HUES64 (cell line): ENCODE results near the gene HOXD10.

Experiments used
- H3K27ac ChIP-seq: 2 replicates; pipeline ENCODE4 v1.7.0; 2013; ENCODE audit warnings: low read depth, low read length, inconsistent platforms
- H3K27me3 ChIP-seq: 2 replicates; pipeline ENCODE4 v1.6.1; 2013; ENCODE audit warnings: mild to moderate bottlenecking, low read length; ENCODE audit not compliant: insufficient read depth
- H3K36me3 ChIP-seq: 2 replicates; pipeline ENCODE4 v1.6.1; 2013; ENCODE audit warnings: mild to moderate bottlenecking, low read length; ENCODE audit not compliant: insufficient read depth
- H3K4me1 ChIP-seq: 2 replicates; pipeline ENCODE4 v1.6.1; 2013; ENCODE audit warnings: mild to moderate bottlenecking, low read length, moderate library complexity; ENCODE audit not compliant: insufficient read depth
- H3K4me3 ChIP-seq: 2 replicates; pipeline ENCODE4 v1.5.1; 2013; ENCODE audit warnings: mild to moderate bottlenecking, low read length, moderate library complexity
- H3K9ac ChIP-seq: 2 replicates; pipeline ENCODE4 v1.6.1; 2013; ENCODE audit warnings: mild to moderate bottlenecking, low read depth, low read length
- H3K9me3 ChIP-seq: 2 replicates; pipeline ENCODE4 v1.6.1; 2013; ENCODE audit warnings: low read depth, low read length; ENCODE audit not compliant: insufficient read depth
- WGBS: fragments of 150-250, 120-280 bp; methylation state at CpG from one replicate; pipeline ENCODE4 v1.1.7; 2013; ENCODE audit warnings: missing lambda C conversion rate; 5-methylcytosine and 5-hydroxymethylcytosine counted together

HOXD10 gene

DNA sequence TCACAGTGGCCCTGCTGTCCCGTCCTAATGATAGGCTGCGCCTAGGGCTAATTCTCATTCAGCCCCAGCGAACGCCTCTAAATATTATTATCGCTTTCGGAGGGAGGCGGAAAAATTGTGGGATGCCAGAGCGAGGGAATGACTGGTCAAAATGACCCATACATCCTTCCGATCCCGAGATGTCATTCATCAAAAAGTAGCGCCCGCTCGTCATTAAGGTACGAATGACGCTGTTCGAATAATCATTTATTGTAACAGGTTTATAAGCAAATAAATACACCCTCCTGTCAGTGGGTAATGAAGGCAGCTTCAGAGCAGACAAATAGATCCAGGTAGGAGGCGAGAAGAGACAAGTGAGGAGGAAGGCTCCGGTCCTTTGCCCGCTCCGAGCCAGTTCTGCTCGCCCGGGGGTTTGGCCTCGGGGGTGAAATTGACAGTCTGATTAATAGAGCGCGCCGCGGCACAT is 32.7 kb upstream of the HOXD10 start, which contains the start of gene EVX2:
EVX2 (minus strand) TSS at position 167 of the 466 bp plus-strand sequence. CDS start 186 bp downstream, outside the sequence.
- H3K9ac ChIP-seq = no peak within 1 kb of the TSS
- 5% methylated on average over 25 of the region's 27 CpGs for WGBS
- H3K4me3 ChIP-seq = 0 out of 2 replicates have a peak within 1 kb of the TSS, but pooled peaks have one; percentile 10
- H3K4me1 ChIP-seq = peaks cover 5% of the 10 kb centered on the region; the same call in 1 of the 2 replicates
- no peaks in the 10 kb centered on the region for H3K9me3 ChIP-seq
- H3K27me3 ChIP-seq = peaks cover 99% of the 10 kb centered on the region
- H3K36me3 ChIP-seq = no peaks in the 10 kb centered on the region
- H3K27ac ChIP-seq = no peak within 1 kb of the TSS

DNA sequence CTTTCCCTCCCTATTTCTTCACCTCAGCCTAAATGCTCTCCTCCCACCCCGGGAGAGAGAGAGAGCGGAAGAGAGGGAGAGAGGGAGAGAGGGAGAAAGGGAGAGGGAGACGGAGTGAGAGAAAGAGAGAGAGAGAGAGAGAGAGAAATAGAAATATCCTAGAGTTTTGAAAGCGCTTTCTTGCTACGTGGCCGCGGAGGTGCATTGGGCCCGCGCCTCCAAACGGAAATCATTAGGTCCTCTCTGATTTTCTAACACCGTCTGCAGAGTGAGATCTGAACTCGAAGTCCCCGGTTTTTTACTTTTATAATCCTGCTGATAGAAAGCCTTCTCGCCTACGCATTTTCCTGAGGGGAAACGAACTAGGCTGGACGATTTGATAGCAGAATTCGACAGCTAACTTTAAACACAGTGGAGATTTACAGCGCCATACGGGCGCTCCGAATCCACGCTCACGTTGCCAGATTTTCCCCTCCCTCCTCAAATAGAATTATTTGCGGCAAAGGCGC is 31.9 kb upstream of the HOXD10 start:
- Histone ChIP-seq H3K9me3 (no peaks in the 10 kb centered on the region), H3K4me1 (peaks cover 6% of the 10 kb centered on the region; the same call in 1 of the 2 replicates), H3K4me3 (no peak overlapping the region), H3K9ac (no peak overlapping the region), H3K27ac (no peak overlapping the region), H3K36me3 (no peaks in the 10 kb centered on the region), H3K27me3 (peaks cover 99% of the 10 kb centered on the region)
- 2% methylated on average over 26 of the region's 26 CpGs for WGBS

DNA sequence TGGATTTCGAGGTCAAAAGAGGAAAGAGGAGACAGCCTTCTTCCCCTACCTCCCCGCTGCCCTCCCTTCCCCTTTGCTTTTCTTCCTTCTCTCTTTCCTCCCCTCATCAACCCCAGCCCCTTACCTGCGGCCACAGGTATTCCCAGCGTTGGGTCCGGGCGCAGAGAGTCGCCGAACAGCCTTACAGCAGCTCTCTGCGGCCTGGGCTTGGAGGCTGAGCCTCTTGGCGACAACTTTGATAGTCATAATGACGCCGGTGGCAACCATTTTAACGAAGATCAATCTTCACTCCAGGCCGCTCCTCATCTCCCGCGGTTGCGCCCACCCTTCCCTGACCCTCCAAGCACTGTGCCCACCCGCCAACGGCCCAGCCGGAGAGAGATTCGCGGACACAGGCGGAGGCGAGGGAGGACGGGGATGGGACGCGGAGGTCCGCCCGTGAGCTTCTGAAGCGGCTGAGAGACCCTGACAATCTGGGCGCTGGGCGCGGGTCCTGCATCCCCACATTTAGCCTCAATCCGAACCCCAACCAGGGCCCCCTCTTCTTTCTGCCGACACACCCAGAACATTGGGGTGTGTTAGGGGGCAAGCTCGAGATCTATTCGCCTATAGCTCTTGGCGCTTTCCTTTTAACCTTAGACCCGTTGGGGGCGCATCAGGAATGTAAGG is 31.3 kb upstream of the HOXD10 start:
- H3K9me3 ChIP-seq = no peaks in the 10 kb centered on the region
- peak overlapping the region; percentile 25; the same call in 1 of the 2 replicates for H3K4me3 ChIP-seq
- peaks cover 6% of the 10 kb centered on the region; the same call in 1 of the 2 replicates for H3K4me1 ChIP-seq
- peaks cover 100% of the 10 kb centered on the region for H3K27me3 ChIP-seq
- H3K36me3 ChIP-seq = no peaks in the 10 kb centered on the region
- no peak overlapping the region for H3K27ac ChIP-seq
- H3K9ac ChIP-seq = no peak overlapping the region
- WGBS = 2% methylated on average over 39 of the region's 40 CpGs

DNA sequence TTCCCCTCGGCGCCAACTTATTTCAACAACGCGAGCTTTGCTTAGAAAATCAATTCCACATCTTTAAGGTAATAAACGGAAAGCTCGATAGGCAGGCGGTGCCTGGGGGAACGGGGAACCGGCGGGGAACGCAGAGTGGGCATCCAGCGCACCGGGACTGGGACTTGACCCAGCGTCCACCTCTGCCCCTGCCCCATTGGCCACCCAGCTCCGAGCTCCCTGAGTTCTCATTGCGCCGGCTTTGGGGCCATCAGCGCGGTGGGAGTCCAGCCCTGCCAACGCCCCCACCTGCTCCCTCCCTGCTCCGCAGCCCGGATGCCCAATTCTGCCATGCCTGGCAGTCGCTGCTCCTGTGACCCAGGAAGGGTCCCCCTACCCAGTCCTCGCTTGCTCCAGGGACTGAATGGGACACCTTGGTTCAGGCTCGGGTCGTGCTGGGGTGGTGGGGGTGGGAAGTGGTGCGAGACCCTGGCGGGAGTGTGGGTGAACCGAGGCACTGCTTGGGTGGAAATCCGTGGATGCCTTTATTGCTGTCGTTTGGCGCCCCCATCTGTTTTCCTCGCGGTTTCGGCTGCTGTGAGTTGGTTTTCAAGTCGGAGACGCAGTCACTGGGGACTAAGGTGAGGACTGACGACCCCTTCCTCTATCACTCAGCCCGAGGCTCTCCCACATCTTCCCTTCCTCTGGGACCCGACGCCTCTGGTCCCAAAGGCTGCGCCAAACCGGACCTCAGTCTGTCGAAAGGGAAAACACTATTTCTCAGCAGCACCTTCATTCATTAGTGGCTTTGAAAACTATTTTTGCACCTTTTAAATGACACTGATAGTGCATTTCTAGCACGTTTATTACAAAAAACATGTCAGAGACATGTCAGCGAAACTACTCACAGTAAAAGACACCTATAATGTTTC is 30.5 kb upstream of the HOXD10 start:
- H3K9me3 ChIP-seq = no peaks in the 10 kb centered on the region
- H3K27ac ChIP-seq = no peak overlapping the region
- WGBS = 3% methylated on average over 46 of the region's 46 CpGs
- no peak overlapping the region for H3K9ac ChIP-seq
- H3K36me3 ChIP-seq = no peaks in the 10 kb centered on the region
- peaks cover 100% of the 10 kb centered on the region for H3K27me3 ChIP-seq
- peaks cover 6% of the 10 kb centered on the region; the same call in 1 of the 2 replicates for H3K4me1 ChIP-seq
- peak overlapping the region; percentile 25; the same call in 1 of the 2 replicates for H3K4me3 ChIP-seq

DNA sequence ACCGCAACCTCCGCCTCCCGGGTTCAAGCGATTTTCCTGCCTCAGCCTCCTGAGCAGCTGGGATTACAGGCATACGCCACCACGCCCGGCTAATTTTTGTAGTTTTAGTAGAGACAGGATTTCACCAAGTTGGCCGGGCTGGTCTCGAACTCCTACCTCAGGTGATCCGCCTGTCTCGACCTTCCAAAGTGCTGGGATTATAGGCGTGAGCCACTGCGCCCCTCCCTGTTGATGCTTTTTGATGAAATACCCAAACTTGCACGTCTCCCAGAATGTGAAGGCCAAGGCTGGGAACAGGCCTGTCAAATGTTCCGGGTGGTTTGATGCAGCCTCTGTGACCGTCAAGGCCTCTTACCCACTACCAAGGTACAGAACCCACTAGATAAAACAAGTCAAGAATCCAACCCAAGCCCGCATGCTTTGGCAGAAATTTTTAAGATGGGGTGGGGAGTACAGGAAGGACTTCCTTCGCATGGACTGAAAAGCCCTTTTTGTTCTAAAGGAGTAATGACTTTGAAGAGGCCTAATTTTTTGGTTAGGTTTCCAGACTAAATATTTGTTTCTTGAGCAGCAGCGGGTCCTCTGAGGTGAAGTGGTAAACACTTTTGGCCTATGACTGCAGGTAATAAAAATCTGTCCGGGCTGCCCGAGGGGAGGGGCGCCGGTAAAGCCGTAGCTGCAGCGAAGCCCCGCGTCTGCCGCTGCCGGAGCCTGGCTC is 29.1 kb upstream of the HOXD10 start:
- peaks cover 6% of the 10 kb centered on the region; the same call in 1 of the 2 replicates for H3K4me1 ChIP-seq
- H3K9ac ChIP-seq = no peak overlapping the region
- 17% methylated on average over 29 of the region's 29 CpGs for WGBS
- no peaks in the 10 kb centered on the region for H3K9me3 ChIP-seq
- peaks cover 100% of the 10 kb centered on the region for H3K27me3 ChIP-seq
- H3K27ac ChIP-seq = no peak overlapping the region
- H3K36me3 ChIP-seq = no peaks in the 10 kb centered on the region
- H3K4me3 ChIP-seq = peak overlapping the region; percentile 38

DNA sequence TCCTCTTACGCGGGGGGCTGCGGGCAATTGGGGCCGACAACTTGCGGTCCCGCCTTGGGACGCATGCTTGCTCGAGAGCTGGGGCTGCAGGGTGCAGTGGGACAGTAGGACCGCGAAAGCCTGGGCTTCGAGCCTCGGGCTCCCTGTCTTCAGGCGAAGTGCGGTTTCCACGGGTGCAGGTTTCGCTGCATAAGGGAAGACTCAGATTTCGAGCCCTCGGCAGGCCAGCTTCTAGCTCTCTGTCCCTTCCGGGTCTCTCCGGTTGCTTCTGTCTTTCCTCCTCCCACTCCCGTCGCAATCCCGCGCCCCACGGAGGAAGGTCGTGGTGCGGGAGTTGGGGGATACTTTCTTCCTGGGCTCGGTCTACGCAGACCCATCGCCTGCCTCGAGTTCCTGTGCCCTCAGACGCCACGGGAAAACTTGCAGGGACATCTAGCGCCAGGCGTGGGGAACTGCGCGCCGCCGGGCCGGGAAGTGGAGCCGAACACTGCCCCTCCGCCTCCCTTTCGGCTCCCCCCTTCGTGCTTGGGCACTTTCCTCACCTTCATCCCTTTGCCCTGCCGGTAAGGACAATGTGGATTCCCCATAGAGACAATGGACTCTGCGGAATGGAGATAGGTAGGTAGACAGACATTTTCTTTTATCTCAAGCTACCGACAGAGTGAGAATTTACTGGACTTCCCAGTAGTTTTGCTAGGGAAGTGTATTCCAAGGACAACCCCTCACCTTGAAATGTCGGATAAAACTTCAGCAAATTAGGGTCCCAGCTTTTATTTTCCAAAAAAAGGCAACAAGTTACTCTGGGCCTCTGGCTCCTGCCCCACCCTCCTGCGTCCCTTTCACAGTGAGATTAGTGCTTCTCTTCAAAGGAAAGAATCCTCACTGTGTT is 28.3 kb upstream of the HOXD10 start:
- Histone ChIP-seq H3K27me3 (peaks cover 100% of the 10 kb centered on the region), H3K27ac (no peak overlapping the region), H3K9ac (no peak overlapping the region), H3K4me3 (peak overlapping the region; percentile 38), H3K9me3 (no peaks in the 10 kb centered on the region), H3K36me3 (no peaks in the 10 kb centered on the region), H3K4me1 (peaks cover 6% of the 10 kb centered on the region; the same call in 1 of the 2 replicates)
- WGBS = under 1% methylated on average over 48 of the region's 49 CpGs

DNA sequence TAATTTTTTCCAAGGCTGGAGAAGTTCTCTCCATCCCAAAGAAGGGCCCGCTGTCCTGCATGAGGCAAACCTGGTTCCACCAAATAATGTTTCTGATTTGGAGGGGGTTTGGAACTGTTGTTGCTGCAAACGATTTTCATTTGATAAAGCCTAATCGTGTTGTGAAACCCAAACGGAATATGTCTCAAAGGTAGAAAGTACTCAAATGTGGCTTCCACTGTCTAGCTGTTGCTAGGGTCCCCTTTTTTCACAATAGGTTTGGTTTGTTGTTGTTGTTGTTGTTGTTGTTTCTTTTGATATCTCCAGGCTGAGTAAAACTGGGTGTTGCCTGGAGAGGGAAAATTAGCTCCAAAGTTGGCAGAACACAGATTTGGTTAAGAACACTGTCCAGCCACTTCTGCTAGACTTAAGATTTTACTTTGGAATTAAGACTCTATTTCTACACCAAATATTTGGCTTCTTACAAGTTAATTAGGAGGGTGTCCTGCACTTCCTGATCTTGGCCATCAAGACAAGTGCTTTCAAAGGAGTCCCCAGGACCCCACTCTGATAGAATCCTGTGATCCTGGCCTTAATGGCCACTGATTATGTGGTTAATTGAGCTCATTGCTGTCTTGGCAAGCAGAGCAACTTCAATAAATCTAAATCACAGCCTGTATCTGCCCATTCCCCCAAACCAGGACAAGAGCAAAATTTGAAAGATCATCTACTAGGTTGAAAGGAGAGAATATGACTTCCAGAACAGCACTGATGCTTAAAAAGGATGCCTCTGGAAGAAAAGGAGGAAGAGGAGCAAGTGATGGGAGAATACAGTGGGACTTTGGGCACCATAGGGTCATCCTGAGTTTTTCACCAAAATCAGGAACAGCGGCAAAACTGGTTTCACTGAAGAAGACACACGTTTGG is 27.4 kb upstream of the HOXD10 start:
- 19% methylated on average over 6 of the region's 6 CpGs for WGBS

DNA sequence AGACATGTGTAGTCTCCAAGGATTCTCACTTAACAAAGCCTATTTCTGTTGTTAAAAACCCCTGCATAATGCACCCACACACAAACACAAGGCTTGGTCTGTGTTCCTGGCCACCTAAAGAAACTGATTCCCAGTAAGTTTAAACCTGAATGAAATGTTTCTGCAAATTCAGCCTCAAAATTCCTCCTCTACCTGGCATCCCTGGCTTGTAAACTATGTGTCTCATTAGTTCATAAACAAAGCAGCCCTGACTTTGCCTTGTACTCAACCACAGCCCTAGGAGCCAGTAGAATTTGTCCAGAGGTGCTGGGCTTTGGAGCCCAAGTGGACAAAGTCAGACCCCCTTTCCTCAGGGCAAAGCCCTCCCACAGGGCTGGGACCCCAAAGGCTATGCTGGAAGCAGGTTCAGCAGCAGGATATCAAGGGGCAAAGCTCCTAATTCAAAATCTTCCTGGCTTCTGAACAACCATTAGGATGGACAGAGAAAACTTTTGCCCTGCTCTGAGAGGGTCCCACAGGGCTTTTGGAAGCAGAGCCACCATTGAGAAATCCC is 26.7 kb upstream of the HOXD10 start:
- H3K4me1 ChIP-seq = peaks cover 11% of the 10 kb centered on the region; the same call in 1 of the 2 replicates
- no peaks in the 10 kb centered on the region for H3K36me3 ChIP-seq
- no peak overlapping the region for H3K4me3 ChIP-seq
- peaks cover 100% of the 10 kb centered on the region for H3K27me3 ChIP-seq
- H3K9me3 ChIP-seq = no peaks in the 10 kb centered on the region
- H3K9ac ChIP-seq = no peak overlapping the region
- H3K27ac ChIP-seq = no peak overlapping the region

More for the DNA sequence above, 27.4 kb upstream of the HOXD10 start:
- H3K4me1 ChIP-seq = peaks cover 6% of the 10 kb centered on the region; the same call in 1 of the 2 replicates
- no peaks in the 10 kb centered on the region for H3K36me3 ChIP-seq
- H3K9ac ChIP-seq = no peak overlapping the region
- H3K27me3 ChIP-seq = peaks cover 100% of the 10 kb centered on the region
- no peaks in the 10 kb centered on the region for H3K9me3 ChIP-seq
- no peak overlapping the region for H3K27ac ChIP-seq
- no peak overlapping the region for H3K4me3 ChIP-seq

DNA sequence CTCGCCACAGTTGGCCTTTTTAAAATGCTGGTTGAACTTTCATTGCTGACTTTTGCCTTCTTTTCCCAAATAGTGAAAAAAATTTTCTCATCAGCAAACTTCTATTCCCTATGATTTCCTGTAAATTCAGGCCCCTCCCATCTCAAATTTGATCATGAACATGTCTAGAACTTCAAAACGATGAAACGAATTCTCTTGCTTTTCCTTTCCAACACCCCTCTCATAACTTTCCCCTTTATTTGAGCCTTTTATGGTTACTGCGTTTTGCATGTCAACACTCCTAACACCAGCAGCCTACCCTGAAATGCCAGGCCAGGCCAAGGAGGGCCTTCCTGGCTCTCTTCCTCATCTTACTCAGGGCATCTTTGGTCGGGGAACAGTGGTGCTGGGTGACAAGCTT is 25.7 kb upstream of the HOXD10 start:
- no peaks in the 10 kb centered on the region for H3K36me3 ChIP-seq
- no peaks in the 10 kb centered on the region for H3K9me3 ChIP-seq
- H3K27ac ChIP-seq = no peak overlapping the region
- no peak overlapping the region for H3K9ac ChIP-seq
- H3K4me3 ChIP-seq = no peak overlapping the region
- H3K27me3 ChIP-seq = peaks cover 100% of the 10 kb centered on the region
- 19% methylated on average over 5 of the region's 5 CpGs for WGBS
- H3K4me1 ChIP-seq = peaks cover 11% of the 10 kb centered on the region; the same call in 1 of the 2 replicates
